Panc1 (cell line): ENCODE results near the gene EBNA1BP2. TPM values are rescaled to one million over a fixed set of nuclear protein-coding genes. Genes with fewer than 3 reads are reported as not detected.
A peak's percentile ranks its signal among the peaks of the same experiment; 100 is the strongest.

ENCODE experiments used
- ATAC-seq: fragments of 200-7000 bp; cut with Tn5 transposase; 2 replicates; pipeline ENCODE4 v1.9.1; 2020; ENCODE audit warnings: mild to moderate bottlenecking, moderate library complexity
- BruUV-seq: library from RNA; stranded (reverse); fragments of 400-500 nt; replicated peaks from 2 replicates; lab custom pipeline; 2021; lab: Mats Ljungman, UMichigan
- CTCF ChIA-PET: fragments of 300-600 bp; sonication (Branson Sonifier 250); formaldehyde crosslinking; loops from one replicate; lab custom pipeline; 2022; ENCODE audit warnings: antibody characterized with exemption; lab: Charles Lee
- POLR2A ChIA-PET: fragments of 300-600 bp; sonication (Branson Sonifier 250); formaldehyde crosslinking; loops from one replicate; lab custom pipeline; 2022; ENCODE audit warnings: antibody characterized with exemption; lab: Charles Lee
- DNase-seq: peaks from one replicate; pipeline ENCODE4 v3.0.0-alpha.2; 2010; ENCODE audit warnings: low read depth, low spot score
- H3K27ac ChIP-seq: 2 replicates; pipeline ENCODE4 v1.5.1; 2011; ENCODE audit warnings: mild to moderate bottlenecking, low read length, inconsistent platforms
- H3K27me3 ChIP-seq: fragments of 200-500 bp; sonication (Bioruptor generic); 2 replicates; pipeline ENCODE4 v1.6.0; 2014; ENCODE audit warnings: low read length, inconsistent platforms; ENCODE audit not compliant: control insufficient read depth, insufficient read depth
- H3K36me3 ChIP-seq: fragments of 200-500 bp; sonication (Bioruptor generic); 2 replicates; pipeline ENCODE4 v1.5.1; 2014; ENCODE audit warnings: inconsistent platforms, mild to moderate bottlenecking, low read length, moderate library complexity; ENCODE audit not compliant: control insufficient read depth, insufficient read depth
- H3K4me1 ChIP-seq: 2 replicates; pipeline ENCODE4 v1.5.1; 2011; ENCODE audit warnings: inconsistent platforms, mild to moderate bottlenecking, low read length, moderate library complexity; ENCODE audit not compliant: control insufficient read depth, insufficient read depth
- H3K4me3 ChIP-seq, 2 experiments: 2 replicates each; pipeline ENCODE4 v1.5.1; 2011 to 2012; ENCODE audit warnings: low read depth in 2 of 2, low read length in 2 of 2, mild to moderate bottlenecking in 2 of 2, inconsistent platforms in 1 of 2, moderate library complexity in 1 of 2
- H3K9me3 ChIP-seq: fragments of 200-500 bp; sonication (Bioruptor generic); 2 replicates; pipeline ENCODE4 v1.5.1; 2014; ENCODE audit warnings: low read depth, mild to moderate bottlenecking, inconsistent platforms, low read length, moderate library complexity; ENCODE audit not compliant: control insufficient read depth, insufficient read depth
- POLR2AphosphoS5 ChIP-seq: IDR thresholded peaks from 2 replicates; pipeline ENCODE4 v1.6.1; 2012; ENCODE audit warnings: mild to moderate bottlenecking, low read depth, low read length, moderate library complexity
- SIN3A ChIP-seq: IDR thresholded peaks from 2 replicates; pipeline ENCODE4 v1.6.1; 2012; ENCODE audit warnings: low read depth, mild to moderate bottlenecking, low read length, moderate library complexity, borderline replicate concordance; ENCODE audit not compliant: insufficient read depth
- TCF7L2 ChIP-seq: IDR thresholded peaks from 2 replicates; pipeline ENCODE4 v1.6.1; 2011; ENCODE audit warnings: mild to moderate bottlenecking, low read depth, low read length, inconsistent platforms
- in situ Hi-C: cut with HindIII; loops from 2 replicates; pipeline ENCODE4 v1.10.0; 2016; ENCODE audit warnings: low sequenced_read_pairs, low pct_unique_long_range_greater_than_20kb
- intact Hi-C: fragments of 100-400 bp; cut with micrococcal nuclease; formaldehyde crosslinking; loops from one replicate; pipeline ENCODE4 v1.10.0; 2022; ENCODE audit not compliant: unreplicated experiment
- total RNA-seq: library from RNA; stranded (reverse); gene quantifications from one replicate; pipeline ENCODE4 v1.2.1, GENCODE V29; 2021; ENCODE audit not compliant: unreplicated experiment
- TF ChIP-seq, protein P1 (sequence below): fragments of 450-650 bp; IDR thresholded peaks from 2 replicates; pipeline ENCODE4 v1.5.1; 2017; ENCODE audit warnings: mild to moderate bottlenecking
- TF ChIP-seq, protein P2 (sequence below), 2 experiments: IDR thresholded peaks; 2 replicates each; pipeline ENCODE4 v1.6.1; 2011 to 2012; ENCODE audit warnings: low read depth in 2 of 2, control low read depth in 1 of 2, low read length in 1 of 2, mild to moderate bottlenecking in 1 of 2, moderate library complexity in 1 of 2; ENCODE audit not compliant: insufficient read depth in 1 of 2

EBNA1BP2 gene
- total RNA-seq, 1 experiment from 2014 or later = 144 TPM

DNA sequence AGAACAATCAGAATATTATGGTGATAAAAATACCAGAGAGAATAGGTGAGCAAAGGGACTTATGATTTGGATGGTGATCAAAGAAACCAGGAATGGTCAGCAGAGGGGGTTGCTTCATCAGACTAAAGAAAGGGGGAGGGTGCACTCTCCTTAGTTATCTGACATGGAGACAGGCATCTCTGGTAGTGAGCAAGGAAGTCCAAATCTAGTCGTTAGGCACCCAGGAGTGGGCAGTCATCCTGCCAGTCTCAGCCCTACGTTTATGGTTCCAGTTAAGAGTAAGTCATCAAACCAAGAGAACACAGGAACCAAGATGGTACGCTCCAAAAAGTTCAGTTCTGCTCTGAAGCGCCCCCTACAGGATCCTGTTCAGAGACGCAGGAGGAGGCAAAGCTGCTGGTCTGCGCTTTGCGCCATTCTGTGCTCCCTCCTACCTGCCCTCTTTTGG lies 28.6 kb downstream of the EBNA1BP2 start:
- intact Hi-C loops = no loop called here
- TF ChIP-seq, protein P1, sequence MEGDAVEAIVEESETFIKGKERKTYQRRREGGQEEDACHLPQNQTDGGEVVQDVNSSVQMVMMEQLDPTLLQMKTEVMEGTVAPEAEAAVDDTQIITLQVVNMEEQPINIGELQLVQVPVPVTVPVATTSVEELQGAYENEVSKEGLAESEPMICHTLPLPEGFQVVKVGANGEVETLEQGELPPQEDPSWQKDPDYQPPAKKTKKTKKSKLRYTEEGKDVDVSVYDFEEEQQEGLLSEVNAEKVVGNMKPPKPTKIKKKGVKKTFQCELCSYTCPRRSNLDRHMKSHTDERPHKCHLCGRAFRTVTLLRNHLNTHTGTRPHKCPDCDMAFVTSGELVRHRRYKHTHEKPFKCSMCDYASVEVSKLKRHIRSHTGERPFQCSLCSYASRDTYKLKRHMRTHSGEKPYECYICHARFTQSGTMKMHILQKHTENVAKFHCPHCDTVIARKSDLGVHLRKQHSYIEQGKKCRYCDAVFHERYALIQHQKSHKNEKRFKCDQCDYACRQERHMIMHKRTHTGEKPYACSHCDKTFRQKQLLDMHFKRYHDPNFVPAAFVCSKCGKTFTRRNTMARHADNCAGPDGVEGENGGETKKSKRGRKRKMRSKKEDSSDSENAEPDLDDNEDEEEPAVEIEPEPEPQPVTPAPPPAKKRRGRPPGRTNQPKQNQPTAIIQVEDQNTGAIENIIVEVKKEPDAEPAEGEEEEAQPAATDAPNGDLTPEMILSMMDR = peak; percentile 74
- no peak for TF ChIP-seq SIN3A
- Histone ChIP-seq H3K27ac (no peak overlapping the region), H3K36me3 (no peaks in the 10 kb centered on the region), H3K4me1 (peaks cover 4% of the 10 kb centered on the region; the same call in 1 of the 2 replicates), H3K9me3 (no peaks in the 10 kb centered on the region), H3K27me3 (no peaks in the 10 kb centered on the region), H3K4me3 (no peak overlapping the region)
- BruUV-seq = no TSS peak
- ChIA-PET CTCF (interaction anchor here (0.6 kb wide), 1 partner anchor 40 kb away, joined by 3 read pairs; no protein-coding TSS in a partner anchor), POLR2A (no interaction called here)
- ATAC-seq (peak; percentile 36; the same call in 1 of the 2 replicates), DNase-seq (peak; percentile 18)
- in situ Hi-C loops = no loop called here

DNA sequence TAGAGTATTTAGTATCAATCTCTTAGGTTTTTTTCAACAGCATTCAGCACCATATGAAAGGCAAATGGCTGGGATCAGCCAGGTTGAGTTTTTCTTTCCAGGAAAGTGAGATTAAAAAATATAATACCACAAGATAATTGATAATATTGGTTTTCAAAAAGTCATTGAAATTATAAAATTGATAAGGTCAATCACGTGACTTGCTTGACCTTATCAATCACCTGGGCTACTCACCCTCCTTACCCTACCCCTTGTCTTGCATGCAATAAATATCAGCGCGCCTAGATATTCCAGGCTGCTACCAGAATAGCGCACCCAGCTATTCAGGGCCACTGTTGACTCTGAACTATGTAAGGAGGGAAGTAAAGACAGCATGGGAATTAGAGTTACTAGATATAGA lies 31.5 kb downstream of the EBNA1BP2 start:
- intact Hi-C loops = no loop called here
- BruUV-seq = no TSS peak
- H3K9me3 ChIP-seq = no peaks in the 10 kb centered on the region
- no peak for ATAC-seq
- CTCF ChIA-PET = no interaction called here
- H3K36me3 ChIP-seq = no peaks in the 10 kb centered on the region
- POLR2A ChIA-PET = no interaction called here
- in situ Hi-C loops = no loop called here
- no peak overlapping the region for H3K27ac ChIP-seq
- no peak overlapping the region for H3K4me3 ChIP-seq
- no peak for DNase-seq
- H3K4me1 ChIP-seq = no peaks in the 10 kb centered on the region
- TF ChIP-seq, protein P1 = no peak
- TF ChIP-seq POLR2AphosphoS5 = no peak
- TF ChIP-seq, protein P2, sequence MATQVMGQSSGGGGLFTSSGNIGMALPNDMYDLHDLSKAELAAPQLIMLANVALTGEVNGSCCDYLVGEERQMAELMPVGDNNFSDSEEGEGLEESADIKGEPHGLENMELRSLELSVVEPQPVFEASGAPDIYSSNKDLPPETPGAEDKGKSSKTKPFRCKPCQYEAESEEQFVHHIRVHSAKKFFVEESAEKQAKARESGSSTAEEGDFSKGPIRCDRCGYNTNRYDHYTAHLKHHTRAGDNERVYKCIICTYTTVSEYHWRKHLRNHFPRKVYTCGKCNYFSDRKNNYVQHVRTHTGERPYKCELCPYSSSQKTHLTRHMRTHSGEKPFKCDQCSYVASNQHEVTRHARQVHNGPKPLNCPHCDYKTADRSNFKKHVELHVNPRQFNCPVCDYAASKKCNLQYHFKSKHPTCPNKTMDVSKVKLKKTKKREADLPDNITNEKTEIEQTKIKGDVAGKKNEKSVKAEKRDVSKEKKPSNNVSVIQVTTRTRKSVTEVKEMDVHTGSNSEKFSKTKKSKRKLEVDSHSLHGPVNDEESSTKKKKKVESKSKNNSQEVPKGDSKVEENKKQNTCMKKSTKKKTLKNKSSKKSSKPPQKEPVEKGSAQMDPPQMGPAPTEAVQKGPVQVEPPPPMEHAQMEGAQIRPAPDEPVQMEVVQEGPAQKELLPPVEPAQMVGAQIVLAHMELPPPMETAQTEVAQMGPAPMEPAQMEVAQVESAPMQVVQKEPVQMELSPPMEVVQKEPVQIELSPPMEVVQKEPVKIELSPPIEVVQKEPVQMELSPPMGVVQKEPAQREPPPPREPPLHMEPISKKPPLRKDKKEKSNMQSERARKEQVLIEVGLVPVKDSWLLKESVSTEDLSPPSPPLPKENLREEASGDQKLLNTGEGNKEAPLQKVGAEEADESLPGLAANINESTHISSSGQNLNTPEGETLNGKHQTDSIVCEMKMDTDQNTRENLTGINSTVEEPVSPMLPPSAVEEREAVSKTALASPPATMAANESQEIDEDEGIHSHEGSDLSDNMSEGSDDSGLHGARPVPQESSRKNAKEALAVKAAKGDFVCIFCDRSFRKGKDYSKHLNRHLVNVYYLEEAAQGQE (IDR thresholded peaks at IDR 0.05; ENCODE audit: insufficient read depth in 1 of 2, low read depth in 2 of 2, low read length in 1 of 2) = no peak
- no peak for TF ChIP-seq TCF7L2
- no peak for TF ChIP-seq SIN3A
- H3K27me3 ChIP-seq = no peaks in the 10 kb centered on the region
